BLaER1 (cell line): ENCODE results near the gene EEPD1.

Experiments
- H3K27ac ChIP-seq: shearing (Covaris generic); formaldehyde crosslinking; 2 replicates; pipeline ENCODE4 v1.8.1; 2022
- H3K27me3 ChIP-seq: shearing (Covaris generic); formaldehyde crosslinking; 2 replicates; pipeline ENCODE4 v1.8.1; 2022
- H3K36me3 ChIP-seq: shearing (Covaris generic); formaldehyde crosslinking; 2 replicates; pipeline ENCODE4 v1.8.1; 2022
- H3K4me1 ChIP-seq: shearing (Covaris generic); formaldehyde crosslinking; 2 replicates; pipeline ENCODE4 v1.8.1; 2022
- H3K4me2 ChIP-seq: shearing (Covaris generic); formaldehyde crosslinking; 2 replicates; pipeline ENCODE4 v1.8.1; 2022
- H3K4me3 ChIP-seq: shearing (Covaris generic); formaldehyde crosslinking; 2 replicates; pipeline ENCODE4 v1.8.1; 2022
- H3K9ac ChIP-seq: shearing (Covaris generic); formaldehyde crosslinking; 2 replicates; pipeline ENCODE4 v1.8.1; 2022
- H3K9me3 ChIP-seq: shearing (Covaris generic); formaldehyde crosslinking; 2 replicates; pipeline ENCODE4 v1.8.1; 2022
- H4K20me1 ChIP-seq: shearing (Covaris generic); formaldehyde crosslinking; 2 replicates; pipeline ENCODE4 v1.8.1; 2022
- Cebpa-rat ChIP-seq: shearing (Covaris generic); IDR thresholded peaks from 2 replicates; pipeline ENCODE4 v1.8.1; 2022

Gene EEPD1

DNA sequence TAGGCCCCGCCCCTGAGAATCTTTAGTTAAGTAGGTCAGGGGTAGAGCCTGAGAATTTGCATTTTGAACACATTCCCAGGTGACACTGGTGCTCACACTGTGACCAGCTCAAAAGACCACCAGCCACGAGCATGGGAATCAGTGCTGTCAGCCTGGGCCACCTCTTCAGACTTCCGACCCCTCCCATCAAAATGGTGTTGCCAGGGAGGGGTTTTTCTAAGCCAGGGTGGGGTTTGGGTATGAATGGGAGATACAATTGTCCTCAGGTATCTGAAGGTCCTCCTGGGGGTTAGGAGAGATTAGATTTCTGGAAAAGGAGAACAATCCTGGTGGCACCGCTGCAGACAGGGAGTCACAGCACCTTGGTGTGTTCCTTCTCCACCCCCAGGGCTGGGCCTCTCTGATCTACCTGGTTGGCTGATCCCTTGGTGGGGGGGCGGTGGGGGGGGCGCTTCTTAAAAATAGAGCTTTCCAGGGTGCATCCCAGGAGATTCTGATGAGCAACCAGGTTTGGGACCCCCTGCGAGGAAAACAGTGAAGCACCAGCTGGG lies 125.1 kb downstream of the EEPD1 start:
- no peaks in the 10 kb centered on the region for H3K27me3 ChIP-seq
- H3K4me2 ChIP-seq: no peak overlapping the region
- H3K4me1 ChIP-seq: peaks cover 20% of the 10 kb centered on the region
- no peaks in the 10 kb centered on the region for H4K20me1 ChIP-seq
- no peaks in the 10 kb centered on the region for H3K36me3 ChIP-seq
- no peak for TF ChIP-seq Cebpa-rat
- H3K27ac ChIP-seq: no peak overlapping the region
- H3K9me3 ChIP-seq: no peaks in the 10 kb centered on the region
- H3K9ac ChIP-seq: no peak overlapping the region
- H3K4me3 ChIP-seq: no peak overlapping the region

DNA sequence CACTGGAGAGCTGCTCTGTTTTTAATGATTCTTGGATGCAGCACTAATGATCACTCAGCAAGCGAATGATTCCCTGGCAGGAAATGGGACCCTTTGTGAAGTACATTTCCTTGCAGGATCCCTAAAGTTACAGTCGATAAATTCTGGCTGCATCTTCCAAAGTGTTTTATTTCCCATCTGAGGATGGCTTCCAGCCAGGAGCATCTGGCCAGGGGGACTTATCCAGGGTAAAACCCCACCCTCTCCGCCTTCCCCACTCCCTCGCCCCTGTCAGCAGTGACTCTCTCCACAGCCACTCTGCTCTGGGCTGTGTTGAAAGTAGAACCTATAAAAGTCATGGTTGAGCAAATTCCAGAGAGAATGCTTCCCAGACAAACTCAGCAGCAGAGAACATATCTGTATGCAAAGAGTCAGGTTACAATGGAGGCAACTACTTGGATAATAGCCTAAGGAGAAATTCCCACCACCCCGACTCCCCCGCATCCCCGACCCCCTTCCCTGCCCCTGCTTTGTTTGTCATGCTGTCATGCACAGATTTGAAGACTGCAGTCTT lies 125.6 kb downstream of the EEPD1 start:
- H3K4me2 ChIP-seq: no peak overlapping the region
- no peak overlapping the region for H3K9ac ChIP-seq
- TF ChIP-seq Cebpa-rat: no peak
- H3K27ac ChIP-seq: no peak overlapping the region
- H4K20me1 ChIP-seq: no peaks in the 10 kb centered on the region
- H3K4me1 ChIP-seq: peaks cover 25% of the 10 kb centered on the region
- H3K36me3 ChIP-seq: no peaks in the 10 kb centered on the region
- no peak overlapping the region for H3K4me3 ChIP-seq
- no peaks in the 10 kb centered on the region for H3K9me3 ChIP-seq
- H3K27me3 ChIP-seq: no peaks in the 10 kb centered on the region

DNA sequence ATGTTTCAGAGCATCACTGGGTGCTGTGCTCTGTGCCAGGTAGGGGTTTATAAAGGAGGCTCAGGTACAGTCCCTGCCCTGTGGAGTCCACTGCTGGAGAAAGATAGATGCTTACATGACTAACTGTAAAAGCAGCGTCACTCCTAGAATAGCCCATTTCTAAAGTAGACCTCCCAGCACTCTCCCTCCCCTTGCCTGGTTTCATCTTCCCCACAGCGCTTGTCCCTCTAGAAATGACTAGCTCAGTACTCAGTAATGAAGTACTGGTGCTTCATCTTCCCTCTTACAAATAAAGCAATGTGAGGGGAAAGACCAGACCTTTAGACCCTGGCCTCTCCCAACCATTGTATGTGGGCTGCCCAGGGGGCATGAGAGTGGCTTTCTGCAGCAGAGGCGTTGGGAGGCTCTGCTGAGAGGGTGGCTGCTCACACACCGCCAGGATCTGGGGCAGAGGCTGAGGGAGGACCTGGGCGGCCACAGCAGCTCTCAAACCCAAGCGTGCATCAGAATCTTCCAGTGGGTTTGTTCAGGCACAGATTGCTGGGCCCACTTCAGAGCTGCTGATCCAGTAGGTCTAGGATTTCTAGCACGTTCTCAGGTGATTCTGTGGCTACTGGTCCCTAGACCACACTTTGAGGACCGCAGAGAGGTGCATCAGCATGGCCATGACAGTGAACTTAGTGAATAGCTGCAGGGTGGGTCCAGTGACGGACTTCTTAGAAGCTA lies 126.3 kb downstream of the EEPD1 start:
- Histone ChIP-seq H3K4me2 (no peak overlapping the region), H3K27me3 (no peaks in the 10 kb centered on the region), H3K27ac (no peak overlapping the region), H3K4me1 (peaks cover 31% of the 10 kb centered on the region), H3K9me3 (no peaks in the 10 kb centered on the region), H3K4me3 (no peak overlapping the region), H3K9ac (no peak overlapping the region), H4K20me1 (no peaks in the 10 kb centered on the region), H3K36me3 (no peaks in the 10 kb centered on the region)
- no peak for TF ChIP-seq Cebpa-rat

DNA sequence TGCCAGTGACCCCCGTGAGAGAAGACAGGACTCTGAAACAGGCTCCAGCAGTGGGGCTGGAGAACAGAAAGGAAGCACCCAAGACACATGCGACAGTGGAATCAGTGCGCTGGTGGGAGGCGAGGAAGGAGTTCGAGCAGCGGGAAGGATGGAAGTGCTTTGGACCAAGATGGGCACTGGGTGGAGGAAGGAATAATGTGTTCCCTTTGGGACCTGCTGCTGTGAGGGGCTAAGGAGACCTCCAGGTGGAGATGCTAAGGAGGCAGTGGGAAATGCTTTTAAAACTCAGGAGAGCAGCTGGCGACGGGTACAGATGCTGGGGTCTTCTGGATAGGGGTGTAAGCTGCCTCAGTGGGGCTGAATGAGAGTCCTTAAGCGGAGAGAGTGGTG lies 126.9 kb downstream of the EEPD1 start:
- H3K27me3 ChIP-seq: no peaks in the 10 kb centered on the region
- no peaks in the 10 kb centered on the region for H4K20me1 ChIP-seq
- H3K36me3 ChIP-seq: no peaks in the 10 kb centered on the region
- no peak overlapping the region for H3K4me3 ChIP-seq
- no peaks in the 10 kb centered on the region for H3K9me3 ChIP-seq
- H3K4me2 ChIP-seq: no peak overlapping the region
- peaks cover 37% of the 10 kb centered on the region for H3K4me1 ChIP-seq
- no peak overlapping the region for H3K9ac ChIP-seq
- H3K27ac ChIP-seq: no peak overlapping the region
- TF ChIP-seq Cebpa-rat: no peak

DNA sequence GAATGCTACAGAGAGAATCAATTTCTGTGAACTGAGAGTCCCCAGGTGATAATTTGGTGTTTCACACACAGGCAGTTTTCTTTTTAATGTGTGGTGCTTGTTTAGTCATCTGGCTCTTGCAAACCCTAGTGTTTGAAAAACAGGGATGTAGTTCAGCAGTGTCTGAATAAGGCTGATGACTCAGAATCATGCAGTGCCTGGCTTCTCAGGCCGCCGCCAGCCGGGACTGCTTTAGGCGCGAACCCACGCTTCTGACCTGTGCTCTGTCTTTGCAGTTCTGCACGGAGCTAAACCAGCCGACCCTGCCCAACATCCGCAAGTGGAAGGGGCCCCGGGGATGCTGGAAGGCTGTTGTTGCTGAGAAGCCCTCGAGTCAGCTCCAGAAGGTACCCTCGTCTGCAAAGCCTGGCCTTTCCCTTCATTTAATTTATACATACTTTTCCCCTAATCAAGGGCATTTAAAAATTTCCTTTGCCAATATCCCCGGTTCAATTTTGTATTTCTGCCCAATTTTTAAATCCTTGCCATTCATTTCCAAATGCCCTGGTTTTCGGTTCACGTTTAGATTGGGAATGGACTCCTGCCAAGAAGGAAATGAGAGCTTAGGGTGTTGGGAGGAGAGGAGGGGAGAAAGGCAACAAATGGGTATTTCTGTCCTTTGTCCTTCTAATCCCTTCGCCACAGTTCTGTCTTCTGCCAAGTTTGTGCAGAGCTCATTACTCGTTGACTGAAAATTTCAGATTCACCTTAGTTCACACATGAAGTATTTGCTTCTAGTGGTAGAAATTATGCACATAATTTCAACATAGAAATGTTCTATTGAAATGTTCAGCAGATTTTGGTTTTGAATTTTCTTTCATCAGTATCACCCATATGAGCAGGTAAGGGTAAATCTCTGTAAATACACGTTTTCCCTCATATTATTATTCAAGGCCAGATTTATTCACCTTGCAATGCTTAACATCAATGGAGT lies 128.1 kb downstream of the EEPD1 start:
- Histone ChIP-seq H3K9ac (no peak overlapping the region), H3K27me3 (no peaks in the 10 kb centered on the region), H3K4me3 (no peak overlapping the region), H4K20me1 (no peaks in the 10 kb centered on the region), H3K27ac (no peak overlapping the region), H3K4me1 (peaks cover 49% of the 10 kb centered on the region), H3K9me3 (no peaks in the 10 kb centered on the region), H3K36me3 (no peaks in the 10 kb centered on the region), H3K4me2 (no peak overlapping the region)
- TF ChIP-seq Cebpa-rat: no peak

DNA sequence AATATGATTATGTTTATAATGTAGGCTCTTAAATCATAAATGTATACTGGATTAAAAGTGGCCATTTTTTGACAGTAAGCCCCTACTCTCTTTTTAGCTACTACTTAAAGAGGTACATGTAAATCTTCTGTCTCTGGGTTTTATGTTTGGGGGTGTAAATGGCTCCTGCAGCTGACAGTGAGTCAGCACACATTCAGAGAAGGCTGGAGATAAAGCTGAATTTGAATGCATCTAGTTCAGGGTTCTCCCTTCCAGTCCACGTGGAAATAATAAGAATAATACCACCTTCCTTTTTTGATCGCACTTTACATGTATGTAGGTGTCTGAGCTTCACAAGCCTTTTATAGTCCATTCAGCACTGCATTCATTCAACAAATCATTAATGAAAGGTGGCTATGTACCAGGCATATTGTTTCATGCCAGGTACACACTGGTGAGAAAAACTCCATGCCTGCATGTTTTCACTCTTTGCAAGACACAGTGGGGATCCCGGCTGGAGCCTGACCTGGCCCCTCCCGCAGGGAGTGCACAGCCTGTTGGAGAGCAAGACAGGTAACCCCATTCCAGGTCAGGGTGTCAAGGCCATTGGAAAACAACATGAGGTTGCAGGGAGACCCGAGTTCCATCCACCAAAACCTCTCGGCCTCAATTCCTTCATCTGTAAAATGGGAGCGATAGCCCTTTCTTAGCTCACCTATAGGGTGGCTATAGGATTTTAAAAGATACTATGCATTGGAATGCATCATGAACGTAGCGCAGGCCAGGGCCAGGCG lies 129.1 kb downstream of the EEPD1 start:
- no peak for TF ChIP-seq Cebpa-rat
- 0 out of 2 replicates have a peak overlapping the region, but pooled peaks have one; percentile 73 for H3K27ac ChIP-seq
- H3K36me3 ChIP-seq: no peaks in the 10 kb centered on the region
- peaks cover 59% of the 10 kb centered on the region for H3K4me1 ChIP-seq
- H3K9me3 ChIP-seq: no peaks in the 10 kb centered on the region
- no peak overlapping the region for H3K9ac ChIP-seq
- no peak overlapping the region for H3K4me3 ChIP-seq
- no peaks in the 10 kb centered on the region for H4K20me1 ChIP-seq
- H3K27me3 ChIP-seq: no peaks in the 10 kb centered on the region
- peak overlapping the region; percentile 90 for H3K4me2 ChIP-seq

DNA sequence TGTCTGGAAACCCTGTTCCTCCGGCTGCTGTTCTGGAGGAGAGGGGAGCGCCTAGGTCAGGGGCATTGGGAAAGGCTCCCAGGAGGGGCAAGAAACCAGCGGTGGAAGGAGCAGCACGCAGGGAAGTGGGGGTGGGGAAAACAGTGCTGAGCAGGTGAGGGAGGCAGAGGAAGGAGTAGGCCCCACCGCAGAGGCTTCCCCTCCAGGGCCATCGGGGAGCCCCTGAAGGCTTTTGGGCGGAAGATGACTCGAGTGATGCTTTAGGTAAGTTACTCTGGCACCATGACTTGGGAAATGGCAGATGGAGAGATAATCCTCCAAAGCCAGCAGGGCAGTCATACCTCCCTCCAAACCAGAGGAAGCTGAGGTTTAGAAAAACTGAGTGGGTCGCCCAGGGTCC lies 130.1 kb downstream of the EEPD1 start:
- H3K4me1 ChIP-seq: peaks cover 69% of the 10 kb centered on the region
- H4K20me1 ChIP-seq: no peaks in the 10 kb centered on the region
- no peaks in the 10 kb centered on the region for H3K27me3 ChIP-seq
- peak overlapping the region; percentile 73 for H3K27ac ChIP-seq
- peak overlapping the region; percentile 39 for H3K4me3 ChIP-seq
- H3K9me3 ChIP-seq: no peaks in the 10 kb centered on the region
- peak overlapping the region; percentile 21; the same call in 1 of the 2 replicates for H3K9ac ChIP-seq
- H3K36me3 ChIP-seq: no peaks in the 10 kb centered on the region
- peak overlapping the region; percentile 90 for H3K4me2 ChIP-seq
- no peak for TF ChIP-seq Cebpa-rat

DNA sequence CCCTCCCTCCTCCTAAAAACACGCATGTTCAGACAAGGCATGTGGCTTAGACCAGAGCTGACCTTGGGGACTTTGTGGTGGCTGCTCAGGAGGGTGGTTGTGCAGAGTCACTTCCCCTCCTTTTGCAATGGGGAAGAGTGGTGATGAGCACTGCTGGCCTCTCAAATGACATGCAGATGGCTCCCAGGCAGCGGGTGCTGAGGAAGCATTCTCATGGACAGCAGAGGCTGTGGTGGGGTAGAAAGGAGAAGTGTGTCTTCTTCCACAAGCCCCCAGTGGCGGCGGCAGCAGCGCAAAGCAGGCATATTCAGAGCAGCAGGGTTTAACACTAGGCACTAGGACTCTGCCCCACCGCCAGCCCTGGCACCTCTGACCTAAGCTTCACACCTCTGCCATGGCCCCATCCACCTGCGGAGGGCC lies 130.7 kb downstream of the EEPD1 start:
- Histone ChIP-seq H3K4me3 (0 out of 2 replicates have a peak overlapping the region, but pooled peaks have one; percentile 39), H3K27ac (peak overlapping the region; percentile 83), H3K27me3 (no peaks in the 10 kb centered on the region), H3K4me2 (peak overlapping the region; percentile 90), H3K9me3 (no peaks in the 10 kb centered on the region), H3K9ac (peak overlapping the region; percentile 50), H3K36me3 (no peaks in the 10 kb centered on the region), H4K20me1 (no peaks in the 10 kb centered on the region), H3K4me1 (peaks cover 70% of the 10 kb centered on the region)
- TF ChIP-seq Cebpa-rat: peak; percentile 59; the same call in 1 of the 2 replicates
